K562 (cell line): ENCODE measurements around the gene MCTS1. TPM values are rescaled to one million over a fixed set of nuclear protein-coding genes. Genes with fewer than 3 reads are reported as not detected.

ENCODE experiments used
- CHD1 ChIP-seq: fragments of 200-600 bp; sonication (generic); IDR thresholded peaks from one replicate; pipeline ENCODE4 v1.6.1; 2012; ENCODE audit warnings: mild to moderate bottlenecking, moderate library complexity, low read length, inconsistent platforms
- CREM ChIP-seq: IDR thresholded peaks from 2 replicates; pipeline ENCODE4 v1.6.1; 2014; ENCODE audit warnings: antibody characterized with exemption, low read depth
- ELF1 ChIP-seq: fragments of 200-800 bp; sonication (Bioruptor generic); IDR thresholded peaks from 2 replicates; pipeline ENCODE4 v1.6.1; 2016; ENCODE audit warnings: missing genetic modification characterization, missing compliant biosample characterization
- ELF4 ChIP-seq: fragments of 450-650 bp; formaldehyde crosslinking; IDR thresholded peaks from 2 replicates; pipeline ENCODE4 v1.4.0; 2022; ENCODE audit warnings: missing genetic modification characterization
- ETV5 ChIP-seq: sonication (generic); formaldehyde crosslinking; IDR thresholded peaks from 2 replicates; pipeline ENCODE4 v1.4.0; 2020; ENCODE audit warnings: low read depth, mild to moderate bottlenecking, missing genetic modification reagents
- FOXK2 ChIP-seq, 2 experiments: fragments of 450-650 bp; IDR thresholded peaks in 1 of 2; conservative IDR thresholded peaks in 1 of 2; 2 replicates each; pipeline ENCODE4 v1.6.1; 2016; ENCODE audit warnings: low read depth in 2 of 2, mild to moderate bottlenecking in 1 of 2
- GABPA ChIP-seq: fragments of 200-800 bp; sonication (Bioruptor generic); conservative IDR thresholded peaks from 2 replicates; pipeline ENCODE4 v1.6.1; 2016; ENCODE audit warnings: low read depth, missing genetic modification characterization, missing compliant biosample characterization
- GTF2E2 ChIP-seq: fragments of 200-800 bp; sonication (Bioruptor generic); IDR thresholded peaks from 2 replicates; pipeline ENCODE4 v1.6.1; 2016; ENCODE audit warnings: missing genetic modification characterization, missing compliant biosample characterization
- HBP1 ChIP-seq: fragments of 450-650 bp; formaldehyde crosslinking; IDR thresholded peaks from 2 replicates; pipeline ENCODE4 v1.4.0; 2022; ENCODE audit warnings: missing genetic modification characterization
- HDAC1 ChIP-seq, 2 experiments: fragments of 450-650 bp; IDR thresholded peaks; 2 replicates each; pipeline ENCODE4 v1.6.1; 2016 to 2017; ENCODE audit warnings: inconsistent platforms in 1 of 2, mild to moderate bottlenecking in 1 of 2, moderate library complexity in 1 of 2
- MNT ChIP-seq, 2 experiments: fragments of 450-650 bp; conservative IDR thresholded peaks; 2 replicates each; pipeline ENCODE4 v1.6.1; 2017; ENCODE audit warnings: mild to moderate bottlenecking in 2 of 2, moderate library complexity in 2 of 2
- NFRKB ChIP-seq: fragments of 450-650 bp; IDR thresholded peaks from 2 replicates; pipeline ENCODE4 v1.6.1; 2016; ENCODE audit warnings: low read depth
- NR2C1 ChIP-seq, 2 experiments: fragments of 450-650 bp; IDR thresholded peaks; 2 replicates each; pipeline ENCODE4 v1.6.1; 2017; ENCODE audit warnings: mild to moderate bottlenecking in 2 of 2, antibody characterized with exemption in 1 of 2, inconsistent platforms in 1 of 2, missing compliant biosample characterization in 1 of 2, missing genetic modification characterization in 1 of 2
- OTX1 ChIP-seq: fragments of 450-650 bp; formaldehyde crosslinking; IDR thresholded peaks from 2 replicates; pipeline ENCODE4 v1.4.0; 2022; ENCODE audit warnings: mild to moderate bottlenecking
- TRIM25 ChIP-seq: fragments of 450-650 bp; IDR thresholded peaks from 2 replicates; pipeline ENCODE4 v1.7.0; 2016; ENCODE audit warnings: borderline replicate concordance
- ZNF436 ChIP-seq: fragments of 250-450, 450-650 bp; sonication (Bioruptor Pico); formaldehyde crosslinking; IDR thresholded peaks from 2 replicates; pipeline ENCODE4 v1.7.0; 2020; ENCODE audit warnings: mild to moderate bottlenecking
- ZNF764 ChIP-seq: fragments of 250-450 bp; sonication (Bioruptor Pico); IDR thresholded peaks from 2 replicates; pipeline ENCODE4 v1.4.0; 2020; ENCODE audit warnings: low read depth, mild to moderate bottlenecking, moderate library complexity
- polyA plus RNA-seq, 8 experiments: library from polyadenylated mRNA; depleted of rRNA in 4 of 8; stranded (reverse) in 5 of 8; unstranded in 3 of 8; fragments of >200 nt; fragmentation: Nextera tagmentation in 2 of 8; fragmentation: Illumina TruSeq in 1 of 8; extraction: Ambion mirVana in 2 of 8; extraction: Trizol in 1 of 8; gene quantifications; 2 replicates each; pipeline versions ENCODE4 v1.2.1 to v1.2.3, GENCODE V29; 2011 to 2014; ENCODE audit warnings: inconsistent platforms in 1 of 8, missing spikeins in 1 of 8
- total RNA-seq, 7 experiments: library from RNA; depleted of rRNA in 6 of 7; stranded (reverse); fragments of >200 nt in 6 of 7; fragmentation: Illumina TruSeq in 2 of 7; extraction: Trizol in 2 of 7; gene quantifications; 2 replicates each; pipeline versions ENCODE4 v1.2.1 to v1.2.3, GENCODE V29; 2011 to 2021; ENCODE audit warnings: low replicate concordance in 1 of 7
- TF ChIP-seq, protein P1 (sequence below), 2 experiments: fragments of 450-650 bp; IDR thresholded peaks; 2 replicates each; pipeline ENCODE4 v1.6.1; 2016
- TF ChIP-seq, protein P2 (sequence below): fragments of 450-650 bp; IDR thresholded peaks from 2 replicates; pipeline ENCODE4 v1.6.1; 2016; ENCODE audit warnings: borderline replicate concordance

The MCTS1 gene
- total and polyA plus RNA-seq, 9 of the 15 experiments (the other 6 are each of a cell fraction or from before 2014, with no cell fraction given): 65.3 to 300 (median 152) TPM

GRCh38 chrX:120604361-120604782, 471 bp downstream of the MCTS1 start (continued):
- TF ChIP-seq NFRKB (0 out of 2 replicates have a peak, but pooled peaks have one; percentile 30), MNT (conservative IDR thresholded peaks at IDR 0.05) (0 out of 4 replicates have a peak, but pooled peaks of 1 of the 2 experiments have one; percentile 4), CREM (no peak), HDAC1 (IDR thresholded peaks at IDR 0.05) (peak in 1 of 2 experiments; percentile 43; a peak in 1 of 4 replicates), HBP1 (CRISPR knock-in tag) (0 out of 2 replicates have a peak, but pooled peaks have one; percentile 20), ELF1 (tag) (0 out of 2 replicates have a peak, but pooled peaks have one; percentile 55), ETV5 (CRISPR knock-in tag) (0 out of 2 replicates have a peak, but pooled peaks have one; percentile 29), OTX1 (CRISPR knock-in tag) (peak; percentile 38; the same call in 1 of the 2 replicates), GTF2E2 (tag) (peak; percentile 38; the same call in 1 of the 2 replicates), NR2C1 (IDR thresholded peaks at IDR 0.05) (peak; percentile 52; the same call in 1 of the 2 replicates), NR2C1 (tag; IDR thresholded peaks at IDR 0.05) (peak; percentile 64), ZNF764 (CRISPR knock-in tag) (no peak), GABPA (tag) (peak; percentile 30; the same call in 1 of the 2 replicates), TRIM25 (0 out of 2 replicates have a peak, but pooled peaks have one; percentile 37), FOXK2 (conservative IDR thresholded peaks at IDR 0.05 in 1 of 2, IDR thresholded peaks at IDR 0.05 in 1 of 2; ENCODE audit: low read depth in 2 of 2) (no peak), ELF4 (CRISPR knock-in tag) (0 out of 2 replicates have a peak, but pooled peaks have one; percentile 19), CHD1 (no peak), ZNF436 (no peak)
- TF ChIP-seq, protein P1, sequence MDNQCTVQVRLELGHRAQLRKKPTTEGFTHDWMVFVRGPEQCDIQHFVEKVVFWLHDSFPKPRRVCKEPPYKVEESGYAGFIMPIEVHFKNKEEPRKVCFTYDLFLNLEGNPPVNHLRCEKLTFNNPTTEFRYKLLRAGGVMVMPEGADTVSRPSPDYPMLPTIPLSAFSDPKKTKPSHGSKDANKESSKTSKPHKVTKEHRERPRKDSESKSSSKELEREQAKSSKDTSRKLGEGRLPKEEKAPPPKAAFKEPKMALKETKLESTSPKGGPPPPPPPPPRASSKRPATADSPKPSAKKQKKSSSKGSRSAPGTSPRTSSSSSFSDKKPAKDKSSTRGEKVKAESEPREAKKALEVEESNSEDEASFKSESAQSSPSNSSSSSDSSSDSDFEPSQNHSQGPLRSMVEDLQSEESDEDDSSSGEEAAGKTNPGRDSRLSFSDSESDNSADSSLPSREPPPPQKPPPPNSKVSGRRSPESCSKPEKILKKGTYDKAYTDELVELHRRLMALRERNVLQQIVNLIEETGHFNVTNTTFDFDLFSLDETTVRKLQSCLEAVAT (IDR thresholded peaks at IDR 0.05): peak in 1 of 2 experiments; percentile 51; a peak in 2 of 4 replicates
- TF ChIP-seq, protein P2, sequence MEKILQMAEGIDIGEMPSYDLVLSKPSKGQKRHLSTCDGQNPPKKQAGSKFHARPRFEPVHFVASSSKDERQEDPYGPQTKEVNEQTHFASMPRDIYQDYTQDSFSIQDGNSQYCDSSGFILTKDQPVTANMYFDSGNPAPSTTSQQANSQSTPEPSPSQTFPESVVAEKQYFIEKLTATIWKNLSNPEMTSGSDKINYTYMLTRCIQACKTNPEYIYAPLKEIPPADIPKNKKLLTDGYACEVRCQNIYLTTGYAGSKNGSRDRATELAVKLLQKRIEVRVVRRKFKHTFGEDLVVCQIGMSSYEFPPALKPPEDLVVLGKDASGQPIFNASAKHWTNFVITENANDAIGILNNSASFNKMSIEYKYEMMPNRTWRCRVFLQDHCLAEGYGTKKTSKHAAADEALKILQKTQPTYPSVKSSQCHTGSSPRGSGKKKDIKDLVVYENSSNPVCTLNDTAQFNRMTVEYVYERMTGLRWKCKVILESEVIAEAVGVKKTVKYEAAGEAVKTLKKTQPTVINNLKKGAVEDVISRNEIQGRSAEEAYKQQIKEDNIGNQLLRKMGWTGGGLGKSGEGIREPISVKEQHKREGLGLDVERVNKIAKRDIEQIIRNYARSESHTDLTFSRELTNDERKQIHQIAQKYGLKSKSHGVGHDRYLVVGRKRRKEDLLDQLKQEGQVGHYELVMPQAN: peak; percentile 62; the same call in 1 of the 2 replicates
